Sigmoid colon (tissue), 7 donors: ENCODE measurements around the gene ARHGAP36. TPM values are rescaled to one million over a fixed set of nuclear protein-coding genes. Genes with fewer than 3 reads are reported as not detected.

Experiments used
- DNase-seq: peaks from one replicate; pipeline ENCODE4 v3.0.0-alpha.2; 2019
- H3K27ac ChIP-seq, 4 donors: fragments of 200-600 bp; sonication (generic); one replicate each; pipeline ENCODE4 v1.5.1; 2016 to 2019; ENCODE audit warnings: mild to moderate bottlenecking in 1 of 4
- H3K27me3 ChIP-seq, 3 donors: fragments of 200-600 bp; sonication (generic); one replicate each; pipeline ENCODE4 v1.5.1; 2019; ENCODE audit warnings: mild to moderate bottlenecking in 1 of 3
- H3K36me3 ChIP-seq, 4 donors: fragments of 200-600 bp; sonication (generic); one replicate each; pipeline ENCODE4 v1.5.1; 2016 to 2019
- H3K4me1 ChIP-seq, 4 donors: fragments of 200-600 bp; sonication (generic); one replicate each; pipeline ENCODE4 v1.5.1; 2017 to 2019
- H3K4me3 ChIP-seq, 4 donors: fragments of 200-600 bp; sonication (generic); one replicate each; pipeline ENCODE4 v1.5.1; 2017 to 2019; ENCODE audit warnings: mild to moderate bottlenecking in 2 of 4, moderate library complexity in 1 of 4
- H3K9me3 ChIP-seq, 4 donors: fragments of 200-600 bp in 3 of 4; sonication (generic) in 3 of 4; one replicate each; pipeline versions ENCODE4 v1.5.1 to v1.6.1; 2013 to 2019
- EP300 ChIP-seq, 4 donors: sonication (generic); formaldehyde crosslinking; IDR thresholded peaks; one replicate each; pipeline ENCODE4 v1.6.1; 2017; ENCODE audit warnings: antibody characterized with exemption in 4 of 4
- POLR2A ChIP-seq, 2 donors: fragments of 450-650 bp; IDR thresholded peaks; one replicate each; pipeline ENCODE4 v1.6.1; 2016; ENCODE audit warnings: antibody characterized with exemption in 2 of 2, mild to moderate bottlenecking in 2 of 2, moderate library complexity in 2 of 2
- POLR2AphosphoS5 ChIP-seq, 4 donors: sonication (generic); formaldehyde crosslinking; IDR thresholded peaks; one replicate each; pipeline ENCODE4 v1.6.1; 2017; ENCODE audit warnings: antibody characterized with exemption in 4 of 4
- WGBS, 2 donors: extraction: QIAGEN DNeasy Blood & Tissue Kit; methylation state at CpG; one replicate each; pipeline ENCODE4 v1.1.7; 2013; 5-methylcytosine and 5-hydroxymethylcytosine counted together
- intact Hi-C: fragments of 100-400 bp; cut with DNase I; formaldehyde crosslinking; loops from one replicate; pipeline ENCODE4 v1.15.1; 2023
- polyA plus RNA-seq, 3 donors: library from polyadenylated mRNA; stranded (reverse); fragments of 200-250 nt; gene quantifications; one replicate each; pipeline ENCODE4 v1.2.3, GENCODE V29; 2013
- total RNA-seq, 4 donors: library from RNA; depleted of rRNA; stranded (reverse); fragments of >200 nt; gene quantifications; one replicate each; pipeline ENCODE4 v1.1.0, GENCODE V29; 2016
- TF ChIP-seq, protein P1 (sequence below), 4 experiments: fragments of 450-650 bp in 3 of 4; fragments of 200-600 bp in 1 of 4; IDR thresholded peaks; one replicate each; pipeline ENCODE4 v1.5.1; 2016 to 2019; ENCODE audit warnings: antibody characterized with exemption in 4 of 4, mild to moderate bottlenecking in 3 of 4, moderate library complexity in 2 of 4
- donor health status: healthy with polysubstance abuse.
- donor health status: Bipolar disorder and iron deficiency.
- donor health status: healthy.

The ARHGAP36 gene
- total and polyA plus RNA-seq, 7 donors, result 0.23 TPM; not detected in 6

- Histone ChIP-seq H3K4me3 (no peak overlapping the region), H3K9me3 (no peaks in the 10 kb centered on the region), H3K27me3 (no peaks in the 10 kb centered on the region), H3K36me3 (no peaks in the 10 kb centered on the region), H3K27ac (no peak overlapping the region), H3K4me1 (no peaks in the 10 kb centered on the region)
- 83 to 84% methylated on average over 7 of the region's 7 CpGs for WGBS, 2 donors
- intact Hi-C loops, result no loop called here
- no peak for DNase-seq
- no peak for TF ChIP-seq POLR2AphosphoS5 (IDR thresholded peaks at IDR 0.05)
- TF ChIP-seq POLR2A (IDR thresholded peaks at IDR 0.05), result no peak
- no peak for TF ChIP-seq EP300 (IDR thresholded peaks at IDR 0.05)
- TF ChIP-seq, protein P1, sequence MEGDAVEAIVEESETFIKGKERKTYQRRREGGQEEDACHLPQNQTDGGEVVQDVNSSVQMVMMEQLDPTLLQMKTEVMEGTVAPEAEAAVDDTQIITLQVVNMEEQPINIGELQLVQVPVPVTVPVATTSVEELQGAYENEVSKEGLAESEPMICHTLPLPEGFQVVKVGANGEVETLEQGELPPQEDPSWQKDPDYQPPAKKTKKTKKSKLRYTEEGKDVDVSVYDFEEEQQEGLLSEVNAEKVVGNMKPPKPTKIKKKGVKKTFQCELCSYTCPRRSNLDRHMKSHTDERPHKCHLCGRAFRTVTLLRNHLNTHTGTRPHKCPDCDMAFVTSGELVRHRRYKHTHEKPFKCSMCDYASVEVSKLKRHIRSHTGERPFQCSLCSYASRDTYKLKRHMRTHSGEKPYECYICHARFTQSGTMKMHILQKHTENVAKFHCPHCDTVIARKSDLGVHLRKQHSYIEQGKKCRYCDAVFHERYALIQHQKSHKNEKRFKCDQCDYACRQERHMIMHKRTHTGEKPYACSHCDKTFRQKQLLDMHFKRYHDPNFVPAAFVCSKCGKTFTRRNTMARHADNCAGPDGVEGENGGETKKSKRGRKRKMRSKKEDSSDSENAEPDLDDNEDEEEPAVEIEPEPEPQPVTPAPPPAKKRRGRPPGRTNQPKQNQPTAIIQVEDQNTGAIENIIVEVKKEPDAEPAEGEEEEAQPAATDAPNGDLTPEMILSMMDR (IDR thresholded peaks at IDR 0.05), result no peak
Measured at GRCh38 chrX:131034063-131034462, 24.1 kb upstream of the ARHGAP36 start.

DNA sequence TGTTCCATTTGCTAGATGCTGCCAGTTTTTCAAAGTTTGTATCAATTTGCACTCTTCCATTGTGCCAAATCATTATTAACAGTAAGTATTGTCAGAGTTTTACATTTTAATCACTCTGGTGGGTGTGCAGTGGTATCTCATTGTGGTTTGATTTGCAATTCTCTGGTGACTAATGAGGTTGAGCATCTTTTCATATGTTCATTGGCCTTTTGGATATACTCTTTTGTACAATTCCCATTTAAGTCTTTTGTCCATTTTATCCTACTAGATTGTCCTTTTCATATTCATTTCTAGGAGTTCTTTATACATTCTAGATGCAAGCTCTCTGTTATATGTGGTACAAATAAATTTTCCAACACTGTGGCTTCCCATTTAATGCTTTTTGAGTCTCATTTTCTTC, 17.4 kb upstream of the ARHGAP36 start:
- no peak overlapping the region for H3K4me3 ChIP-seq
- H3K36me3 ChIP-seq, result no peaks in the 10 kb centered on the region
- intact Hi-C loops, result no loop called here
- TF ChIP-seq POLR2A (IDR thresholded peaks at IDR 0.05) (no peak), POLR2AphosphoS5 (IDR thresholded peaks at IDR 0.05) (no peak), EP300 (IDR thresholded peaks at IDR 0.05) (no peak)
- TF ChIP-seq, protein P1 (IDR thresholded peaks at IDR 0.05), result no peak
- H3K27ac ChIP-seq, result no peak overlapping the region
- no peaks in the 10 kb centered on the region for H3K27me3 ChIP-seq
- H3K9me3 ChIP-seq, result no peaks in the 10 kb centered on the region
- DNase-seq, result no peak
- H3K4me1 ChIP-seq, result no peaks in the 10 kb centered on the region

- no peak overlapping the region for H3K27ac ChIP-seq
- TF ChIP-seq EP300 (IDR thresholded peaks at IDR 0.05), result no peak
- TF ChIP-seq, protein P1 (IDR thresholded peaks at IDR 0.05), result no peak
- no peak for TF ChIP-seq POLR2A (IDR thresholded peaks at IDR 0.05)
- TF ChIP-seq POLR2AphosphoS5 (IDR thresholded peaks at IDR 0.05), result no peak
- H3K27me3 ChIP-seq, result no peaks in the 10 kb centered on the region
- no peak for DNase-seq
- 83 to 89% methylated on average over 6 of the region's 6 CpGs for WGBS, 2 donors
- H3K36me3 ChIP-seq, result no peaks in the 10 kb centered on the region
- intact Hi-C loops, result no loop called here
- H3K4me3 ChIP-seq, result no peak overlapping the region
- H3K9me3 ChIP-seq, result no peaks in the 10 kb centered on the region
- no peaks in the 10 kb centered on the region for H3K4me1 ChIP-seq
Measured at GRCh38 chrX:131041667-131042066, 16.5 kb upstream of the ARHGAP36 start.

DNA sequence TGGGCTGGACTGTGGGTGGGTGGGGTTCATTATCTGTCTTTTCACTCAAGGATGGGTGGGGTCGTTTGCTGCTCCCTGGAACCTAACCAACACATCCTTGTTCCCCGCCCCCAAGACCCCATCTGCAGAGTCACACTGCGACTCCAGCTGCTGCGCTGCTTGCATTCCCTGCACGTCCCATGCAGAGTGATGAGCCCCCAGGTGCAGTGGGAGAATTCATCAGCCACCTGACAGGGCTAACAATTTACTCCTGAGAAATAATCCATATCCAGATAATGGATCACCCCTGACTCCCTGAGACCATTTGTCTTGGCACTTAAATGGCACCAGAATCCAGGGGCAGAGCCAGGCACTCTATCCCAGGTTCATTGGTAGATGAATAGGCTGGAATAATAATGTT, 12.4 kb upstream of the ARHGAP36 start:
- no peak for TF ChIP-seq POLR2AphosphoS5 (IDR thresholded peaks at IDR 0.05)
- no peak for TF ChIP-seq POLR2A (IDR thresholded peaks at IDR 0.05)
- TF ChIP-seq, protein P1 (IDR thresholded peaks at IDR 0.05), result no peak
- TF ChIP-seq EP300 (IDR thresholded peaks at IDR 0.05), result no peak
- Histone ChIP-seq H3K36me3 (no peaks in the 10 kb centered on the region), H3K27ac (no peak overlapping the region), H3K9me3 (no peaks in the 10 kb centered on the region), H3K4me3 (no peak overlapping the region), H3K27me3 (no peaks in the 10 kb centered on the region), H3K4me1 (no peaks in the 10 kb centered on the region)
- DNase-seq, result no peak
- WGBS, 2 donors, result 53 to 57% methylated on average over 5 of the region's 5 CpGs
- intact Hi-C loops, result no loop called here

GRCh38 chrX:131046596-131046995, 11.6 kb upstream of the ARHGAP36 start:
- Histone ChIP-seq H3K4me1 (no peaks in the 10 kb centered on the region), H3K9me3 (no peaks in the 10 kb centered on the region), H3K27me3 (no peaks in the 10 kb centered on the region), H3K4me3 (no peak overlapping the region), H3K27ac (no peak overlapping the region), H3K36me3 (no peaks in the 10 kb centered on the region)
- TF ChIP-seq, protein P1 (IDR thresholded peaks at IDR 0.05), result no peak
- no peak for TF ChIP-seq EP300 (IDR thresholded peaks at IDR 0.05)
- no peak for TF ChIP-seq POLR2A (IDR thresholded peaks at IDR 0.05)
- no peak for TF ChIP-seq POLR2AphosphoS5 (IDR thresholded peaks at IDR 0.05)
- intact Hi-C loops, result no loop called here
- DNase-seq, result no peak
- WGBS, 2 donors, result 39 to 42% methylated on average over 5 of the region's 5 CpGs
